ENCODE data around the gene BNC2.
"Not testable (repeated sequence)": the region's sequence is repeated elsewhere in the genome, so short reads cannot be mapped to it uniquely, and the experiment has no call there.

BNC2 gene

GRCh38 chr9:16449076-16449730 lies 421.3 kb downstream of the BNC2 start:
- no peak for DNase-seq (ENCODE audit: low read depth)

DNA sequence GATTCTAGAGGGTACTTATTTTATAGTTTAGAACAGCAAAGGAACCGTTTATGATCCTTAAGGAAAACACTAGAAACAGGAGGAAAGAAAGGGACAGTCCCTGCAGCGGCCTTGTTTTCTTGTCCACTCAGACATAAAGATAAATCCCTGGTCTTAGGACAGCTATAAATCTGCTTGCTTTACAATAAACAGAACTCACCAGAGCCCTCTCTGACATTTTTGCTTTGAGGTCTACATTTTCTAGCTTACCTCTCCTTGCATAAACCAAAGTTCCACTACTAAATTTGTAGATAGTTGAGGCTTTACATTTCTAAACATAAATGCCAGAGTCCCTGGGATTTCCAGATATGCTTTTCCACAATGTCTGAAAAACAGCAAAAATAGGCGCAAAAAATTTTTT lies 422.5 kb downstream of the BNC2 start:
- DNase-seq (ENCODE audit: low read depth): no peak

DNA sequence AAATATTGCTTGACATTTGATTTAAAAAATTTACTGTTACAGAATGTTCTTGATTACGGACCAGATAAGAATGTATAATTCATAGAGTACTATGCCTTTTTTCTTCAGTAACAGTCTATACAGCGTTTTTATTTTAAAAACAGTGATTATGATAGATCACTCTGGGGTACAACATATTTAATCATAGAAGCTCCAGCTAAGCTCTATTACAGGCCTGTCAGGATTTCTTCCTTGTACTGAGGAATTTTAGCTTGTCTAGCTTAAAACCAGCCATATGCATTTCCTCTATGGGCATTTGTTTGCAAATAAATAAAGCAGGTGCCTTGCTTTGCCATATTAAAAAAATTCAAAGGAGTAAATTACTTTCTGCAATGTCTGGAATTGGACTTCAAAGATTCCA lies 423.8 kb downstream of the BNC2 start:
- DNase-seq (ENCODE audit: low read depth): no peak

DNA sequence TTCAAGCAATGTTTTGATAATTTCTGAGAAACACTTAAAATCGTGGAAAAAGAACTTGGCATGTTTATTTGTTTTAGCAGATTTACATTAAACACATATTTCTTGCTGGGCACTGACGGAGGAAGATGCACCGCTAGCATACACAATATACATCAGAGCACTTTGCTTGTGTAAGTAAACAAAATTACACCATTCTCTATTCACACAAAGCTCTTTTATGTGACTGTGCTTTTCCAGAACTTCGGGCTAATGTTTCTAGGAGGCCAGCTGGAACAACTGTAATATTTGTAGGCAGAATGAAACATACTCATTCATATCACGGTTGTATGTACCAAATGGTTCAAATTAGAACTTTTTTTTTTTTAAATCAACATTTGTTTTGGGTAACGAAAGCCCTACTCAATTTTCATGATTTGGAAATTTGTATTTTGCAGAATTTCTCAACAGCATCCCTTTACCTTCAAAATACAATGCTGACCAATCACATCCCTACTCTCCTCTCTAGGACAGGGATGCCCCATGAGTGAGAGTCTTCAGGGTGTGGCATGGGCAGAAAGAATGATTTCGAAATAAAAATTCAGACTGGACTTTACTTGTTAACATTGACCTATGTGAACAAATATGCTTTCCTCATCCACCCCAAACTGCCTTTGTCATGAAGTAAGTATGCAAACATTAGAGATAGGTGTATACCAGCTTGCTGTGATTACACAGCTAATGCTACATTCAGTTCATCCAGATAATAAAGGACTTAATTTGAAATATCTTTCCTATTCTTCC lies 425.1 kb downstream of the BNC2 start:
- no peak for DNase-seq (ENCODE audit: low read depth)

DNA sequence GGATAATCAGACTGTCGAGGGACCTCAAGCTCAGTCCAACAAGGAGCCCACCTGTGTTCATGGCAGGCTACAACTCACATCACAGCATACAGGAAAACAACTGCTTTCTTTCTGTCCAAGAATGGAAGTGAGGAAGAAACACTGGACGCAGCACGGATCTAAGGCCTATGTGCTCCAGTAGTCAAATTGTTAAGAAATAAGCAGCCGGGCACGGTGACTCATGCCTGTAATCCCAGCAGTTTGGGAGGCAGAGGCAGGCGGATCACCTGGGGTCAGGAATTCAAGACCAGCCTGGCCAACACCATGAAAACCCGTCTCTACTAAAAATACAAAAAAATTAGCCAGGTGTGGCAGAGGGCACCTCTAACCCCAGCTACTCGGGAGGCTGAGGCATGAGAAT lies 427.8 kb downstream of the BNC2 start:
- DNase-seq (ENCODE audit: low read depth): no peak

GRCh38 chr9:16441791-16442190 lies 428.7 kb downstream of the BNC2 start:
- DNase-seq (ENCODE audit: low read depth): no peak

DNA sequence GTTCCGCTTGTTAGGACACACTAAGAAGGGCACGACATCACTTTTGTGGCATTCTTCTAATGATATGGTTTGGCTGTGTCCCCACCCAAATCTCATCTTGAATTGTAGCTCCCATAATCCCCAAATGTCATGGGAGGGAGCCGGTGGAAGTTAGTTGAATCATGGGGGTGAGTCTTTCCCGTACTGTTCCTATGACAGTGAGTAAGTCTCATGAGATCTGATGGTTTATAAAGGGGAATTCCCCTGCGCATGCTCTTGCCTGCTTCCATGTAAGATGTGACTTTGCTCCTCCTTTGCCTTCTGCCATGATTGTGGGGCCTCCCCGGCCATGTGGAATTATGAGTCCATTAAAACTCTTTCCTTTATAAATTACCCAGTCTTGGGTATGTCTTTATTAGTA lies 431.6 kb downstream of the BNC2 start:
- not testable (repeated sequence) for DNase-seq (ENCODE audit: low read depth)

- no peak for DNase-seq (ENCODE audit: low read depth)
These were observed 433.9 kb downstream of the BNC2 start for GRCh38 chr9:16436545-16436944.

DNA sequence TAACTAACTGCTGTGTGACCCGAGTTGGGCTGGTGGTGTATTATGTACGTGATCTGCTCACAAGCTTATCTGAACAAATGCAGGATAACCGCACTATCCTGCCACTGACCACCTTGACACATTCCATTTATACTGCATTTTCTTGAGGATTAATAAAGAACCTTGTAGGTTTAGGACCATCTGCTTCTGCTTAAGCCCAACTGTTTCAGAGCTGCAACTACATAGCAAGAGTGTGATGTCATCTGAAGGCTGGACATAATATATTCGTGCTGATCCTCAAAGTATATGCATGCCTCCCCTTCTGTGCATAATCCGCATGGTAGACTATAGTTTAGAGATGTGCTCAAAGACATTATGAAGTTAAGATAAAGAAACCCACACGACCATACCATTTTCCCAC lies 435.9 kb downstream of the BNC2 start:
- DNase-seq (ENCODE audit: low read depth): peak; percentile 67

DNA sequence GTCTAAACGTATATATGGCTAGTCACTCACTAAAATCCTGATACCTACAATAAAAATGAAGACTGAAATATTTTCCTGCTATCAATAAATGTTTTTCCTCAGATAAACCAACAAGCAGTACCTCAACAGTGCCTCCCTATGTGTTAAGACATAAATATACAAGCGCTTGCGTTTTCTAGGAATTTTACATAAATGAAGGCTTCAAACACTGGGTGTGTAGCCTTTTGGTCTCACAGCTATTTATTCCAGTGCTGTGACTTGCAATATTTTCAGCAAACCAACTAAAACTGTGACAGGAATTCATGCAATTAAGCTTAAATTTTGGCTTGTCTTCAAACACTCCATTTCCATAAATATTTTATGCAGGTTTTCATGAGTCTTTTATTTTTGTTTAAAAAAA lies 437.0 kb downstream of the BNC2 start:
- no peak for DNase-seq (ENCODE audit: low read depth)

DNA sequence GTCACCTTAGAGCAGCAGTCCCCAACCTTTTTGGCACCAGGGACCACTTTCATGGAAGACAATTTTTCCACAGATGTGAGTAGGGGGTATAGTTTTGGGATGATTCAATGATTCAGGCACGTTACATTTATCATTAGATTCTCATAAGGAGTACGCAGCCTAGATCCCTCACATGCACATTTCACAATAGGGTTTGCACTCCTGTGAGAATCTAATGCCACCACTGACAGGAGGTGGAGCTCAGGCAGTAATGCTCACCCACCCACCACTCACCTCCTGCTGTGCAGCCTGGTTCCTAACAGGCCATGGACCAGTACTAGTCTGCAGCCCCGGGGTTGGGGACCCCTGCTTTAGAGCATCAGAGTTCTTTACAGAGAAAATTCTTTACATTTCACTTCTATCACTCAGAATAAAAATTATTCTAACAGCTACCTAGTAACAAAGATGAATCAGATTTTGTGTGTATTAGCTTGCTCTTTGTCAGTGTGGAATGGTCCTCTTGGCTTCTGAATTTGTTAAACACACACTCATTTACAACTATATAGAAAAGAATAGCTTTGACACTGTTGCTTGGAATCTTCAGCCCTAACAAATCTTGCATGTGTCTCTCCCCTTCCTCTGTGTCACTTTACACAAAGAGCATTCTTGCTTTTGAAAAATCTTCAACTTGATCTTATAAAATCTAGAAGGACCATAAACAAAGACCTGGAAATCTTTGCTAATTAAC lies 438.6 kb downstream of the BNC2 start:
- no peak for DNase-seq (ENCODE audit: low read depth)

DNA sequence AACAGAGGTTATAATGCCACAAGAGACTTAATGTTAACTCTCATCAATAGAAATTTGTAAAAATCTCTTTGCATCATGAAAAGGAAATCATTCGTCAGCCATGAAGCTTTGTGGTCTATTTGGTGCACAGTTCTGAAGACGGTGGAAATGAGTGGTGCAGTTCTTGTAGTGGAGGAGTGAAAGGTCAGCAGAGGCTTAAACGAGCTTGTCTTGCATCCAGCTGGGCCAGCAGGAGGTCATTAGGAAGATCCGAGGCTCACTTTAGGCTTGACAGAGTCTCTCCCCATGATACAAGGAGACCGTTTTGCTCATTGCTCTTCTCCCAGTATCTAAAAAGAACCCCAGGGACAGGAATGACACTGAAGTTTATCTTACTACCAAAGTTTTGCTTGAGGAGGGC lies 440.8 kb downstream of the BNC2 start:
- no peak for DNase-seq (ENCODE audit: low read depth)

GRCh38 chr9:16427873-16428427 lies 442.5 kb downstream of the BNC2 start:
- DNase-seq (ENCODE audit: low read depth): no peak

GRCh38 chr9:16426716-16427115 lies 443.8 kb downstream of the BNC2 start:
- no peak for DNase-seq (ENCODE audit: low read depth)

DNA sequence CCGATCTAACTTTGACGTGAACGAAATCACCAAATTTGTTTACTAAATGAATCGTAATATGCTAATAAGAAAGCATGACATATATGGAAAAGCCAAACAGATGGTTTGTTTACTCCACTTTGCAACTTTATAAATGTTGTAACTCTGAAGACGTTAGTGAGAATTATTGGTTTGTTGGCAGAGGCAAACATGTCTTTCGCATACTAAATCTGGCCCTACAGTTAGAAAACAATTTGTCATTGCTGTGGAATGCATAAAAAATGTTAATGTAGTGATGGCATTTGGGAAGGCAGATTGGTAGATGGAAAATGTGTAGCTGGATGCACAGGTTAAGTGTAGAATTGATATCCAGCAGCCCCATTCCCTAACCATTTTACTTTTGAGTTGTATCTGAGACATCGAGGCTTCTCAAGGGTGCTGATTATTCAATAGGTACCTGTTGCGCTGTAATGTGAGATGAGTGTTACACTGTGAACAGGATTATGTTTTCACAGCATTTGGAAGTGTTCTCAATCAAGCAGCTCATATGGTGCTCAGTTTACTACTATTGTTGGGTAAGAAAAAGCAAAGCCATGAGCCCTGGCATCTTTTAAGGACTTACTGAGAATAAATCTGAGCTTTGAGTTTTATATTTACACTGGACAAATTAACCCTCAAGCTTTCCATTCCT lies 444.8 kb downstream of the BNC2 start:
- peak; percentile 63 for DNase-seq (ENCODE audit: low read depth)

- DNase-seq (ENCODE audit: low read depth): no peak
These were observed 448.4 kb downstream of the BNC2 start for GRCh38 chr9:16422114-16422513.

- DNase-seq (ENCODE audit: low read depth): no peak
These were observed 448.9 kb downstream of the BNC2 start for GRCh38 chr9:16421532-16421931.

- DNase-seq (ENCODE audit: low read depth): no peak
These were observed 451.3 kb downstream of the BNC2 start for GRCh38 chr9:16419124-16419523.

- no peak for DNase-seq (ENCODE audit: low read depth)
These were observed 451.7 kb downstream of the BNC2 start for GRCh38 chr9:16418721-16419120.

GRCh38 chr9:16417749-16418148 lies 452.7 kb downstream of the BNC2 start:
- no peak for DNase-seq (ENCODE audit: low read depth)

GRCh38 chr9:16417161-16417560 lies 453.3 kb downstream of the BNC2 start:
- DNase-seq (ENCODE audit: low read depth): no peak

DNA sequence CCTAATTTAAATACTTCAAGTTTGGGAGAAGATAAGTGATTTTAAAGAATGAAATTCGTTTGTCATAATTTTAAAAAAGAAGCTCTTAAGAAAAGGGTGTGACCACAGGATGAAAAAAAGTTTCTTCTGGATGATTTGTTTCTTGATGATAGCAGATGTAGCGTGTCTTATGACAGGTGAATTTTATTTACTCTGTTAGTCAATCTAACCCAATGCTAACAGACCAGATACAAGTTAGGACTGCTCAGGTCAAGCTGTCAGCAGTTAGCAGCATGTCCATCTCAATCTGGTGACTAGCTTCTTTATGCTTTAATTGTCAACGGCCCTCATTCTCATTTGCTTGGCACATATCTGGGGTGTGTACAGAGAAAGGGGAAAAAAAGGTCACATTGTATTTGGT lies 456.0 kb downstream of the BNC2 start:
- DNase-seq (ENCODE audit: low read depth): no peak

Data from HS-5 (cell line).